NCI-H2196 treated with DMSO at 0.1 percent for 48 hours (cell line): ENCODE data around the gene NXPE1.
"Not testable (repeated sequence)": the region's sequence is repeated elsewhere in the genome, so short reads cannot be mapped to it uniquely, and the experiment has no call there.

Experiments
- DNase-seq: peaks from one replicate; lab custom pipeline; 2025; ENCODE audit not compliant: unreplicated experiment; lab: John Stamatoyannopoulos, UW

The NXPE1 gene

GRCh38 chr11:114559425-114560310 lies at the start of gene NXPE1:
TSS of gene NXPE1 (minus strand) at chr11:114559881. CDS start at chr11:114551201, 8,680 bp downstream.
- DNase-seq: no peak

DNA sequence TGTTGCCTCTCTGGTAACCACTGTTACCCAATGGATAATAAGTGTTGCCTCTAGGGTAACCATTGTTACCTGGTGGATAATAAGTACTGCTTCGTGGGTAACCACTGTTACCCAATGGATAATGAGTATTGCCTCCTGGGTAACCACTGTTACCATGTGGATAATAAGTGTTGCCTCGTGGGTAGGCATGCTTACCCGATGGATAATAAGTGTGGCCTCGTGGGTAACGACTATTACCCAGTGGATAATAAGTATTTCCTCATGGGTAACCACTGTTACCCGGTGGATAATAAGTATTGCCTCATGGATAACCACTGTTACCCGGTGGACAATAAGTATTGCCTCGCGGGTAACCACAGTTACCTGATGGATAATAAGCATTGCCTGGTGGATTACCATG lies 49.7 kb upstream of the NXPE1 start:
- no peak for DNase-seq

DNA sequence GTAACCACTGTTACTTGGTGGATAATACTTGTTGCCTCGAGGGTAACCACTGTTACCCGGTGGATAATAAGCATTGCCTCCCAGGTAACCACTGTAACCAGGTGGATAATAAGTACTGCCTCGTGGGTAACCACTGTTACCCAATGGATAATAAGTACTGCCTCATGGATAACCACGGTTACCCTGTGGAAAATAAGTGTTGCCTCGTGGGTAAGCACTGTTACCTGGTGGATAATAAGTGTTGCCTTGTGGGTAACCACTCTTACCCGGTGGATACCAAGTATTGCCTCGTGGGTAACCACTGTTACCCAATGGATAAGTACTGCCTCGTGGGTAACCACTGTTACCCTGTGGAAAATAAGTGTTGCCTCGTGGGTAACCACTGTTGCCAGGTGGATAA lies 48.9 kb upstream of the NXPE1 start:
- not testable (repeated sequence) for DNase-seq

DNA sequence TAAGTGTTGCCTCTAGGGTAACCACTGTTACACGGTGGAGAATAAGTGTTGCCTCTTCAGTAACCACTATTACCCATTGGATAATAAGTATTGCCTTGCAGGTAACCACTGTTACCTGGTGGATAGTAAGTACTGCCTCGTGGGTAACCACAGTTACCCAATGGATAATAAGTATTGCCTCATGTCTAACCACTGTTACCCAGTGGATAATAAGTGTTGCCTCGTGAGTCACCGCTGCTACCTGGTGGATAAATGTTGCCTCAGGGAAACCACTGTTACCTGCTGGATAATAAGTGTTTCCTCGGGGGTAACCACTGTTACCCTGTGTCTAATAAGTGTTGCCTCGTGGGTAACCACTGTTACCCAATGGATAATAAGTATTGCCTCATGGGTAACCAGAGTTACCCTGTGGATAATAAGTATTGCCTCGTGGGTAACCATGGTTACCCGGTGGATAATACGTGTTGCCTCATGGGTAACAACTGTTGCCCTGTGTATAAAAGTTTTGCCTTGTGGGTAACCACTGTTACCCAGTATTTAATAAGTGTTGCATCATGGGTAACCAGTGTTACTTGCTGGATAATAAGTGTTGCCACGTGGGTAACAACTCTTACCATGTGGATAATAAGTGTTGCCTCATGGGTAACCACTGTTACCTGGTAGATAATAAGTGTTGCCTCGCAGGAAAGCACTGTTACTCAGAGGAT lies 48.2 kb upstream of the NXPE1 start:
- DNase-seq: no peak

GRCh38 chr11:114606802-114607075 lies 47.1 kb upstream of the NXPE1 start:
- not testable (repeated sequence) for DNase-seq

DNA sequence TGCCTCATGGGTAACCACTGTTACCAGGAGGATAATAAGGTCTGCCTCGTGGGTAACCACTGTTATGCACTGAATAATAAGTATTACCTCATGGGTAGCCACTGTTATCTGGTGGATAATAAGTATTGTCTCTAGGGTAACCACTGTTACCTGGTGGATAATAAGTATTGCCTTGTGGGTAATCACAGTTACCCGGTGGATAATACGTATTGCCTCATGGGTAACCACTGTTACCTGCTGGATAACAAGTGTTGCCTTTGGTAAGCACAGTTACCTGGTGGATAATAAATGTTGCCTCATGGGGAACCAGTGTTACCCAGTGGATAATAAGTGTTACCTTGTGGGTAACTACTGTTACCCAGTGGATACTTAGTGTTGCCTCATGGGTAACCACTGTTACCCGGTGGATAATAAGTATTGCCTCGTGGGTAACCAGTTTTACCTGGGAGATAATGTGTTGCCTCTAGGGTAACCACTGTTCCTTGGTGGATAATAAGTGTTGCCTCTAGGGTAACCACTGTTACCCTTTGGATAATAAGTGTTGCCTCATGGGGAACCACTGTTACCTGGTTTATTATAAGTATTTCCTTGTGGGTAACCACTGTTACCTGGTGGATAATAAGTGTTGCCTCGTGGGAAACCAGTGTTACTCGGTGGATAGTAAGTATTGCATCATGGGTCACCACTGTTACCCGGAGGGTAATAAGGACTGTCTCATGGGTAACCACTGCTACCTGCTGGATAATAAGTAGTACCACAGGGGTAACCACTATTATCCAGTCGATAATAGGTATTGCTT lies 46.5 kb upstream of the NXPE1 start:
- no peak for DNase-seq

- no peak for DNase-seq
These were observed 45.7 kb upstream of the NXPE1 start for GRCh38 chr11:114605370-114605769.

GRCh38 chr11:114604886-114605285 lies 45.2 kb upstream of the NXPE1 start:
- DNase-seq: no peak

GRCh38 chr11:114604179-114604813 lies 44.6 kb upstream of the NXPE1 start:
- DNase-seq: no peak

- not testable (repeated sequence) for DNase-seq
These were observed 43.5 kb upstream of the NXPE1 start for GRCh38 chr11:114603151-114603550.

GRCh38 chr11:114598461-114598860 lies 38.8 kb upstream of the NXPE1 start:
- no peak for DNase-seq

GRCh38 chr11:114596175-114596919 lies 36.7 kb upstream of the NXPE1 start:
- no peak for DNase-seq

- no peak for DNase-seq
These were observed 35.9 kb upstream of the NXPE1 start, which contains the start of gene NXPE4 for GRCh38 chr11:114595571-114595970. TSS of gene NXPE4 (minus strand) at chr11:114595786. CDS start at chr11:114594759, 1,027 bp downstream.

DNA sequence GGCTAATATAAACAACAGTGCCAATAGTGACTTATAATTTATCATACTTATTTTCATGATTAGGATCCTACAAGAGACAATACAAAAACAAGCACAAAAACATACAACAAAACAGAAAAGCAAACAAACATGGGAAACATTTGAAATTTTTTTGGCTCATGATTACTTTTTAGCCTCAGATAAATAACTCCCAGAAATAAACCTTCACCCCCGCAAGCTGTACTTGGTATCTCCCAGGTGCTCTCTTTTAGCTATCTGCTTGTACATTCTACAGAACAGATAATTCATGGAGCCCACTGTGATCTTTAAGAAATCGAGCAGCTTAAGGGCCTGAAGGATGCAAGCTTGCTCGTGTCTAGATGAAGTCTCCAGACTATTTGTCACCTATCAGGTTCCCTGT lies 35.0 kb upstream of the NXPE1 start:
- DNase-seq: no peak

GRCh38 chr11:114587398-114587953 lies 27.8 kb upstream of the NXPE1 start:
- DNase-seq: no peak

DNA sequence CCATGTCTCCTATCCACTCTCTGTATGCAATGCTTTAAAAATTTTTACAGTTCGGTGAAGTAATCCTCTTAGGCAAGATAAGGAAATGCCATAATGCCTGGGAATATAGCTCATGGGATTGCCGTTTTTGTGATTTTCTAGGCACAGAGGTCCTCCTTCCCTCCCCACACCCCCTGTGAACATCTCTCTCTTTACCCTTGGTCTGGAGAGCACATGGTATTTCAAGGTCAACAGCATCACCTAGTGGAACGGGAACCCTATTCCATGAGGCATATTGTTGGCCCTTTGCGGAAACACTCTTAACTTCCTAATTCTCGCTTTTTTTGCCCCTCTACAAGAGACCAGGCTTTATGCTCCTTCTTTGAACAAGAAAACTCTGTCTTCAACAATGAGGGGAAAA lies 27.1 kb upstream of the NXPE1 start:
- no peak for DNase-seq

DNA sequence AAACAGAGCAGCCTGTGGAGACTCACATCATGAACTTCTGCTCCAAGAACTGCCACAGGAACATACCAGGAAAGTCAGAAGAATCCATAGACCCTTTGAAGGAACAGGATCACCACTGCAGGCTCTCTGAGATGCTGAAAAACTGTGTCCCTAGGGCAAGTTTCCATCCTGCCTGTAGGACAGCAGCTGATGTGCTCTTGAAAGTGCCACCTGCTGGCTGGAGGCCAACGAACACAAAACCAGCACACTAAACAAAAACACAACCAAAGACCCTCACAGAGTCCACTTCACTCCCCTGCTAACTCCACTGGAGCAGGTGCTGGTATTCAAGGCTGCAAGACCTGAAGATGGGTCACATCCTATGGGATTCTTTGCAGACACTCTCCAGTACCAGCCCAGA lies 12.0 kb upstream of the NXPE1 start:
- DNase-seq: no peak

DNA sequence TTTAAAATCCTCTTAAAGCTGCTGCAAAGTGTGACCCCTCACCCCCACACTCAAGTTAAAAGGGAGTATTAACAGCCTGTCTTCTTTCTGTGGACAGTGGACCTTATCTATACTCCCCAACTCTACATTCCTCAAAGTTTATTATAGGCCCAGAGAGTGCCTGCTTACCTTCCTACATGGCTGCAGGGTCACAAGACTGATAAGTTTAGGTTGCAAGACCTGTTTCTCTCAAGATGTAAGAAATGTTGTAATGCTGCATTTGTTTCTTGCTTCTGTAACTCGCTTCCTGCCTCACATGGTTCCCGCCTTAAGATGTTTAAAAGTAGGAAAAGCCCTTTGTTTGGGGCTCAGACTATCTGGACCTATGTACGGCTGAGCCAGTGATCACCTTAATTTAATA lies 10.1 kb upstream of the NXPE1 start:
- DNase-seq: no peak

GRCh38 chr11:114566276-114566675 lies 6.6 kb upstream of the NXPE1 start:
- no peak for DNase-seq

GRCh38 chr11:114564831-114565230 lies 5.2 kb upstream of the NXPE1 start:
- no peak for DNase-seq
